Activated CD4-positive, alpha-beta T cell treated with anti-CD3 and anti-CD28 coated beads, Interleukin-2, amount 10 ng/mL, durations not matched to agents 24 days and 14 days (primary cell): ENCODE data around the gene KIAA0232. TPM values are rescaled to one million over a fixed set of nuclear protein-coding genes. Genes with fewer than 3 reads are reported as not detected.
"Not testable (repeated sequence)": the region's sequence is repeated elsewhere in the genome, so short reads cannot be mapped to it uniquely, and the experiment has no call there.

ENCODE experiments used
- DNase-seq: peaks from one replicate; pipeline ENCODE4 v3.0.0; 2022
- H3K27ac Mint-ChIP-seq: one replicate; pipeline ENCODE4 v1.8.0; 2022; ENCODE audit warnings: mild to moderate bottlenecking, mixed read lengths
- H3K27me3 Mint-ChIP-seq: one replicate; pipeline ENCODE4 v1.8.0; 2022; ENCODE audit warnings: mixed read lengths
- H3K36me3 Mint-ChIP-seq: one replicate; pipeline ENCODE4 v1.8.0; 2022; ENCODE audit warnings: low read depth, mild to moderate bottlenecking, mixed read lengths
- H3K4me1 Mint-ChIP-seq: one replicate; pipeline ENCODE4 v1.8.0; 2021; ENCODE audit warnings: mixed read lengths
- H3K4me3 Mint-ChIP-seq: one replicate; pipeline ENCODE4 v1.8.0; 2022; ENCODE audit warnings: mild to moderate bottlenecking, moderate library complexity, mixed read lengths
- H3K9me3 Mint-ChIP-seq: one replicate; pipeline ENCODE4 v1.8.0; 2021; ENCODE audit warnings: mixed read lengths
- intact Hi-C: fragments of 100-400 bp; cut with micrococcal nuclease; formaldehyde crosslinking; loops from one replicate; pipeline ENCODE4 v1.15.1; 2023
- total RNA-seq: library from RNA; stranded (reverse); gene quantifications from 2 replicates; pipeline ENCODE4 v1.2.3, GENCODE V29; 2022

Gene KIAA0232
- total RNA-seq, 1 donor from 2014 or later = 16.7 TPM

- H3K27me3 Mint-ChIP-seq = peaks cover 7% of the 10 kb centered on the region
- no peak overlapping the region for H3K27ac Mint-ChIP-seq
- H3K9me3 Mint-ChIP-seq = no peaks in the 10 kb centered on the region
- intact Hi-C loops = no loop called here
- H3K36me3 Mint-ChIP-seq = no peaks in the 10 kb centered on the region
- peaks cover 27% of the 10 kb centered on the region for H3K4me1 Mint-ChIP-seq
- no peak for DNase-seq
- H3K4me3 Mint-ChIP-seq = no peak overlapping the region
These were observed 6.8 kb upstream of the KIAA0232 start for GRCh38 chr4:6775746-6776145.

- intact Hi-C loops = no loop called here
- Mint-ChIP-seq H3K36me3 (no peaks in the 10 kb centered on the region), H3K4me3 (peak overlapping the region; percentile 42), H3K4me1 (peaks cover 35% of the 10 kb centered on the region), H3K27ac (peak overlapping the region; percentile 79), H3K27me3 (peaks cover 7% of the 10 kb centered on the region), H3K9me3 (no peaks in the 10 kb centered on the region)
- DNase-seq = no peak
These were observed 5.4 kb upstream of the KIAA0232 start for GRCh38 chr4:6776920-6777635.

- Mint-ChIP-seq H3K4me1 (peaks cover 35% of the 10 kb centered on the region), H3K36me3 (no peaks in the 10 kb centered on the region), H3K9me3 (no peaks in the 10 kb centered on the region), H3K27ac (peak overlapping the region; percentile 79), H3K4me3 (peak overlapping the region; percentile 37), H3K27me3 (peaks cover 7% of the 10 kb centered on the region)
- DNase-seq = peak; percentile 65
- intact Hi-C loops = no loop called here
These were observed 4.8 kb upstream of the KIAA0232 start for GRCh38 chr4:6777636-6778281.

DNA sequence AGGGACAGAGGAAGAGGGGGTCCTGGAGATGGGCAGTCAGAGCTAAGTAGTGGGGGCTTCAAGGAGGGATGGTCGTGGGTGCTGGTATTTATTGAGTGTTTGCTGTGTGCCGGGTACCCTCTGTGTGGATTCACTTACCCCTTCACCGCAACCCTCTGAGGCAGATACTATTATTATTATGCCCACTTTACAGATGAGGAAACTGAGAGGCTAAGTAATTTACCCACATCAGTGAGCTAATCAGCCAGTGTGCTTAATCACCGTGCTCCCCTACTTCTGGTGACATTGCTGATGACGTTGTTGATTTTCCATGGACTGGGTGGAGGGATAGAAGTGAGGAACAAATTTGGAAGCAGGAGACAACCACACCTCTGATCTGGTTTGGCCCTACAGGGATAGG lies 4.1 kb upstream of the KIAA0232 start:
- Mint-ChIP-seq H3K27ac (no peak overlapping the region), H3K36me3 (no peaks in the 10 kb centered on the region), H3K4me3 (no peak overlapping the region), H3K4me1 (peaks cover 35% of the 10 kb centered on the region), H3K9me3 (no peaks in the 10 kb centered on the region), H3K27me3 (peaks cover 7% of the 10 kb centered on the region)
- no peak for DNase-seq
- intact Hi-C loops = no loop called here

DNA sequence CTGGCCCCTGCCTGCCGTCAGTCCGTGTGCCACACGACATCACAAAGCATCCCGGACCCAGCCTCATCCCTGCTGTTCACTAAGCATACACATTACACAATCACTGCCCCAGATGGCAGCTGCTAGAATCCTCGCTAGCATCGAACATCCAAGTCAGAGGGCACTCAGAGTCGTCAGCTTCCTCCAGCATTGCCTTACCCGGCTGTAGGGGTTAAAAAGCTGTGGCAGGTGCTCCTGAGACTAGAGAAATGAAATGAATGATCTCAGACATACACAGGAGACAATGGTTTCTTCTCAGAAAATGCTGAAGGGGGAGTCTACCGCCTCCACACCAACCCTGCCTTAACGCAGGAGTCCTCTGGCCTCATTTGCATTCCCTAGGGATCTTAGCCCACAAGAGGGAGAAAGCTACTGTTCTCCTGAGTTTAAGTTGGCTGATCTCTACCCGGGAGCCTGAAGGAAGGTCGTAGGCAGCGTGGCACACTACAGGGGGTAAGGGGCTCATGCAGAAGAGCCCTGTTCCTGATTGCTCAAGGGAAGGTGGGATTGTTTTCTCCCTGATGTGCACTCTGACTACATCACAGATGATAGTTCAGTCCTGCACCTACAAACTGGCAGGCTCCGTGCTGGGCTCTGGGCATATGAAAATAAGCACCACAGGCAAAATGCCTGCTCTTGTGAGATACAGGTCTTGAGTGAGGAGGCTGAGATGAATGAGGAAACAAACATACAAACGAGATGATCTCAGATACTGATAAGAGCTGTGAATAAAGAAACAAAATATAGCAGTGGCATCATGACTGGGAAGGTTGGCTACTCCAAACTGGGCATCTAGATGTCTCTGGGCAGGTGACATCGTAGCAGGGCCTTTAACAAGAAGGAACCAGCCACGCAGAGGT lies 2.6 kb upstream of the KIAA0232 start:
- Mint-ChIP-seq H3K36me3 (no peaks in the 10 kb centered on the region), H3K27ac (no peak overlapping the region), H3K4me1 (peaks cover 39% of the 10 kb centered on the region), H3K27me3 (peaks cover under 1% of the 10 kb centered on the region), H3K4me3 (no peak overlapping the region), H3K9me3 (no peaks in the 10 kb centered on the region)
- intact Hi-C loops = loop anchor here (5.0 kb wide), 1 partner anchor 92 kb away; no protein-coding TSS in a partner anchor
- DNase-seq = no peak

GRCh38 chr4:6781113-6781512 lies 1.4 kb upstream of the KIAA0232 start:
- Mint-ChIP-seq H3K4me1 (peaks cover 48% of the 10 kb centered on the region), H3K9me3 (no peaks in the 10 kb centered on the region), H3K27me3 (no peaks in the 10 kb centered on the region), H3K27ac (no peak overlapping the region), H3K36me3 (peaks cover 4% of the 10 kb centered on the region), H3K4me3 (peak overlapping the region; percentile 52)
- no peak for DNase-seq
- intact Hi-C loops = loop anchor here (5.0 kb wide), 1 partner anchor 91 kb away; no protein-coding TSS in a partner anchor

DNA sequence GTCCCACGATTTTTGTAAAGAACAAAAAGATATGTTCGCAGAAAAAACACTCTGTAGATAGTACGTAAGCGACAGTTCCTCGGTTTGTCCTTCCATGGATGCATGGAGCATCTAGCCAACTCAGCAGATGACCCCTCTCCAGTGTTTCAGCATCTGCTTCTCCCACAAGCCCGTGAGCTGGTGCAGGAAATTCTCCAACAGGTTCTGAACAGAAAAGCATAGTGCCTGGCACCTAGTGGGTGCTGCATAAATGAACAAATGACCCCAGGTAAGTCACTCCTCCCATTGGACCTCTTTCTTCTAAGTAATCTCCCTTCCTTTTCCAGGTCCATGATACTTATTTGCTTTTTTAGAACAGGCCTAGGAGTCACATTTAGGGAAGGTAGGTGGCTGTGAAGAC lies 966 bp upstream of the KIAA0232 start:
- Mint-ChIP-seq H3K9me3 (no peaks in the 10 kb centered on the region), H3K27me3 (no peaks in the 10 kb centered on the region), H3K4me1 (peaks cover 48% of the 10 kb centered on the region), H3K27ac (peak overlapping the region; percentile 70), H3K36me3 (peaks cover 4% of the 10 kb centered on the region), H3K4me3 (peak overlapping the region; percentile 52)
- intact Hi-C loops = loop anchor here (5.0 kb wide), 1 partner anchor 91 kb away; no protein-coding TSS in a partner anchor
- no peak for DNase-seq

- DNase-seq = no peak
- Mint-ChIP-seq H3K27me3 (no peaks in the 10 kb centered on the region), H3K4me3 (peak overlapping the region; percentile 84), H3K36me3 (peaks cover 9% of the 10 kb centered on the region), H3K9me3 (no peaks in the 10 kb centered on the region), H3K4me1 (peaks cover 43% of the 10 kb centered on the region), H3K27ac (no peak overlapping the region)
- intact Hi-C loops = loop anchor here (1.0 to 5.0 kb wide), 7 partner anchors 66 to 286 kb away; partner anchors contain the start of genes BLOC1S4, GRPEL1, MRFAP1 and TBC1D14
These were observed 251 bp downstream of the KIAA0232 start for GRCh38 chr4:6782846-6783110.

- Mint-ChIP-seq H3K4me3 (peak overlapping the region; percentile 88), H3K9me3 (no peaks in the 10 kb centered on the region), H3K4me1 (peaks cover 43% of the 10 kb centered on the region), H3K27me3 (no peaks in the 10 kb centered on the region), H3K36me3 (peaks cover 10% of the 10 kb centered on the region), H3K27ac (peak overlapping the region; percentile 75)
- DNase-seq = peak; percentile 96
- intact Hi-C loops = loop anchor here (1.0 to 5.0 kb wide), 6 partner anchors 67 to 285 kb away; partner anchors contain the start of genes BLOC1S4, GRPEL1 and TBC1D14
These were observed 819 bp downstream of the KIAA0232 start for GRCh38 chr4:6783111-6783981.

- no peak for DNase-seq
- Mint-ChIP-seq H3K9me3 (no peaks in the 10 kb centered on the region), H3K36me3 (peaks cover 15% of the 10 kb centered on the region), H3K4me1 (peaks cover 40% of the 10 kb centered on the region), H3K27ac (no peak overlapping the region), H3K27me3 (no peaks in the 10 kb centered on the region), H3K4me3 (peak overlapping the region; percentile 22)
- intact Hi-C loops = no loop called here
These were observed 3.0 kb downstream of the KIAA0232 start for GRCh38 chr4:6785572-6785925.

DNA sequence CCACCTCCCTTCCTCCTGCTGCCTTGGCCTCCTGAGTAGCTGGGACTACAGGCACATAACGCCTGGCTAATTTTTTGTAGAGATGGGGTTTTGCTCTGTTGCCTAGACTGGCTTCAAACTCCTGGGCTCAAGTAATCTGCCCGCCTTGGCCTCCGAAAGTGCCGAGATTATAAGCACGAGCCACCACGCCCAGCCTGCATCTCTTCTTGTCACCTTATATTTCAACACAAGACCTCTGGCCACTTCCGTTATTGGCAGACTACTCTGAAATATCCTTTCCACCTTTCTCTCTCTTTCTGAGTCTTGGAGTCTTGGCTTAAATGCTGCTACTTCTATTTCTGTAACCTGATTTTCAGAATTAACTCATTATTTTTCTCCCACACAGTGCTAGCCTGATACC lies 5.6 kb downstream of the KIAA0232 start:
- intact Hi-C loops = no loop called here
- H3K9me3 Mint-ChIP-seq = peaks cover 6% of the 10 kb centered on the region
- no peak overlapping the region for H3K27ac Mint-ChIP-seq
- H3K27me3 Mint-ChIP-seq = no peaks in the 10 kb centered on the region
- H3K4me1 Mint-ChIP-seq = peaks cover 45% of the 10 kb centered on the region
- peaks cover 27% of the 10 kb centered on the region for H3K36me3 Mint-ChIP-seq
- no peak for DNase-seq
- no peak overlapping the region for H3K4me3 Mint-ChIP-seq

GRCh38 chr4:6791245-6791644 lies 8.7 kb downstream of the KIAA0232 start:
- H3K4me1 Mint-ChIP-seq = peaks cover 41% of the 10 kb centered on the region
- intact Hi-C loops, H3K9me3 Mint-ChIP-seq, H3K27ac Mint-ChIP-seq, H3K27me3 Mint-ChIP-seq, DNase-seq, H3K4me3 Mint-ChIP-seq: not testable (repeated sequence)
- peaks cover 33% of the 10 kb centered on the region for H3K36me3 Mint-ChIP-seq

- H3K36me3 Mint-ChIP-seq = peaks cover 34% of the 10 kb centered on the region
These were observed 9.3 kb downstream of the KIAA0232 start for GRCh38 chr4:6791796-6792195.

More at GRCh38 chr4:6791796-6792195, 9.3 kb downstream of the KIAA0232 start:
- H3K27me3 Mint-ChIP-seq, H3K27ac Mint-ChIP-seq, H3K9me3 Mint-ChIP-seq, DNase-seq, H3K4me3 Mint-ChIP-seq, intact Hi-C loops: not testable (repeated sequence)
- peaks cover 42% of the 10 kb centered on the region for H3K4me1 Mint-ChIP-seq
